GM21717 (cell line): Measurements from ENCODE around the gene HCFC1R1.

Source experiments
- ATAC-seq: cut with Tn5 transposase; IDR thresholded peaks from one replicate; pipeline ENCODE4 v1.9.1; 2021; ENCODE audit warnings: mild to moderate bottlenecking, moderate library complexity; ENCODE audit not compliant: unreplicated experiment

Gene HCFC1R1

DNA sequence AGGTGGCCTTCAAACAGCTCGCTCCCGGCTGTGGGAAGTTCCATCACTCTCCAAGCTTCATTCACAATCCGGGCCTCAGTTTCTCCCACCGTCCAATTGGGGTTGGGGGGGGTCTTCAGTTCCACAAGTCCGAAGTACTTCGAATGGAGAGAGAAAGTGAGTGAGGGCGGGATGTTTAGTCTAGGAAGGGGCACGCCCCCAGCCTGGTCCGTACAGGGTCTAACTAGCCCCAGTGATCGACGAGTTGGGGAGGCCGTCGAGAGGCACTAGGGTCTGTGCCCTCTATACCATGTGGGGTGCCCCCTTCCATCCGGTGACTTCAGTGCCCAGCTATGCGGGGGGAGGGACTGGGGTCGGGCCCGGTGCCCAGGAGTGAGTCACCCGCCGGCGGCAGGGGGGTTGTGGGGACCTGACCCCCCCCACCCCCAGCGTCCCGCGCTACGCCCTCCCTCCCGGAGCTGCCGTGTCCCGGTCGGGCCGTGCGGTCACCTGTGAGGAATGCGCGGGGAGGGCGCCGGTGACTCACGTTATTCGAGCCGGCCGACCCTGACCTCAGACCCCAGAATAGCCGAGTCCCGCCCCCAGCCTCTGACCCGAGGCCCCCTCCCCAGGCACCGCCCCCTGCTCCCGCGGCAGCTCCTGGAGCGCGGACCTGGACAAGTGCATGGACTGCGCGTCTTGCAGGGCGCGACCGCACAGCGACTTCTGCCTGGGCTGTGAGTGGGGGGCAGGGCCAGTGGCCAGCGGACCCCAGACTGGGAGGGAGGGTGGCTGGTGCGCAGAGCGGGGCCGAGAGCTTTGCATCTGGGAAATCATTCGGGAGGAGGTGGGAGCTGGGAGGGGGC is 2.9 kb downstream of the HCFC1R1 start:
- ATAC-seq: no peak

- no peak for ATAC-seq
Observed at GRCh38 chr16:3020247-3020603, 3.5 kb downstream of the HCFC1R1 start, which contains the start of gene TNFRSF12A. TNFRSF12A (plus strand) TSS chr16:3020368; CDS start chr16:3020398, 30 bp downstream.

DNA sequence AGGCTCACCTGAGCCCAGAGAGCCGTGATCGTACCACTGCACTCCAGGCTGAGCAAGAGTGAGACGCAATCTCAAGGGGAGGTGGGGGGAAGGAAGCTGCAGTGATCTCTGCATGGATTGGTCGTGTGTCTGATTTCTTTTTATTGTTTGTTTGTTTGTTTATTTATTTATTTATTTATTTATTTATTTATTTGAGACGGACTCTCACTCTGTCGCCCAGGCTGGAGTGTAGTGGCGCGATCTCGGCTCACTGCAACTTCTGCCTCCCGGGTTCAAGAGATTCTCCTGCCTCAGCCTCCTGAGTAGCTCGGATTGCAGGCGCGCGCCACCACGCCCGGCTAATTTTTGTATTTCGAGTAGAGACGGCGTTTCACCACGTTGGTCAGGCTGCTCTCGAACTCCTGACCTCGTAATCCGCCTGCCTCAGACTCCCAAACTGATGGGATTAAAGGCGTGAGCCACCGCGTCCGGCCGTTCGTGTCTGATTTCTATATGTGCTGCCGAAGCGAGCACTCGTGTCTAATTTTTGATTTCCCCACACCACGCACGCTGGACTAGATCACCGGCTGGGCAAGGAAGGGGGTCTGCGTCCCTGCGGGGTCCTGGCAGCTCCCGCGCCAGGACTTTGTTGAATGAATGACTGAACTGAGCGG is 4.0 kb downstream of the HCFC1R1 start:
- ATAC-seq: no peak

- ATAC-seq: no peak
Observed at GRCh38 chr16:3017794-3018506, 5.8 kb downstream of the HCFC1R1 start, which contains the start of gene CLDN6. CLDN6 (minus strand) TSS chr16:3018183; CDS start chr16:3016021, 2,162 bp downstream.

DNA sequence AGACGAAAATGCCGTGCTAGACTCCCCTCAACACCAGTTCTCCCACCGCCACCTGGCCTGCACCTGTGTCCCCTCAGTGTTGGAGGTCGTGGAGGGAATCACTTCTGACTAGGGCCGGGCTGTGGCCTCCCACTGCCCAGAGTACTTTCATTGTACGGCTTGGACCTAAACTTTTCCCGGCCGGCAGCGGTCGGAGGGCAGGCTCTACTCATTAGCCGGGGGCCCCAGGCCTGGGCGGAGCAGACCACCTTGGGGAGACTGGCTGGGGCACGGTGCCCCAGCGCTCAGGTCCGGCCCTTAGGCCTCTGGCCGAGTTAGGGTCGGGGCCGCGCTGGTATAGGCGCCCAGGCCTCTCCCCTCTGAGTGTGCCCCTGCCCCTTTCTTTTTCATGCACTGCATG is 6.4 kb downstream of the HCFC1R1 start:
- ATAC-seq: no peak

GRCh38 chr16:3015865-3016521 is 7.7 kb downstream of the HCFC1R1 start:
- ATAC-seq: no peak

DNA sequence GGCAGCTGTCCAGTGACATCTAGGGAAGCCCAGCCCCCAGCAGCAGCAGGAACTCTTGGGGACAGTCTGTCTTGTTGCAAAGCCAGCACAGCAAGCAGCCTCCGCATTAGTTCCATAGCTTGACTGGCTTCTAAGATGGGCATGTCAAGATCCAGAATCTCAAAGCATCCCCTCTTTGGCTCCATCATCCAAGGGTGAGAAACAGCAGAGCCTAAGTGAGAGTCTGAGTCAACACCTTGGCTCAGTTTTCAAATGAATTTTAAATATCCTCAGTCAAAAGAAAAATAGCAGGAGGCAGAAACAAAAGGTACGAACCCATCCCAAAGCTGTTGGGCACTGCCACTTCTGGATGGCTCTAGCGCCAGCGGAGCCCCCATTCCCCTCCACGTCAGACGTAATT is 8.8 kb downstream of the HCFC1R1 start:
- no peak for ATAC-seq

DNA sequence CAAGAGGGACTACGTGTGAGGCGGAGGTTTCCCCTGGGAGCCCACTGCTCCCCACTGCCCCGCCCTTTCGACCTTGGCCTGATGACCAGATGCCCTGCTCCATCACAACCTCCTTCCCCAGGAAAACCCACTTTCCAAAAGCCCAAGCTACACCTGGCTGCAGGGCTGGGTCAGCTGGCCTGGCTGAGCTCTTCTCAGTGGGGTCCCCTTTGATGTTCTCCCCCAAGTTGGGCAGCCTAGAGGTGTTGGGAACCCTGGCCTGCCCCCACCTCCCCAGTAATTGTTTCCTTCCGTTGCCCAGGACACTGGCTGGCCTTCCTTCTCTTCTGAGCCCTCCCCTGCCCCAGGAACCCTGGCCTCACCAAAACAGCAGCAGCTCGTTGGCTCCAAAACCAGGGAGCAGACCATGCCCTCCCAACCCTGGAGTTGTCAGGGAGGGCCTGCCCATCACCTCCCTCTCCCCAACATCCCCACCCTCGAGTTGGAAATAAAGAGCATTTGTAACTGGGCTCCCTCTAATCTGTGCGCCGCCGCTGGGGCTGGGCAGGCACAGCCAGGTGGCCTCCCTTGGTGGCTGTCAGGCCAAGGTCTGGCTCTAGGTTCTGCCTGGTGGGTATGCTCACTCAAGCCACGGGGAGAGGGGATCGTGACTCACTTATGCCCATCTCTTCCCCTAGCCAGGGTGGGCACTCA is 9.6 kb downstream of the HCFC1R1 start:
- ATAC-seq: no peak

DNA sequence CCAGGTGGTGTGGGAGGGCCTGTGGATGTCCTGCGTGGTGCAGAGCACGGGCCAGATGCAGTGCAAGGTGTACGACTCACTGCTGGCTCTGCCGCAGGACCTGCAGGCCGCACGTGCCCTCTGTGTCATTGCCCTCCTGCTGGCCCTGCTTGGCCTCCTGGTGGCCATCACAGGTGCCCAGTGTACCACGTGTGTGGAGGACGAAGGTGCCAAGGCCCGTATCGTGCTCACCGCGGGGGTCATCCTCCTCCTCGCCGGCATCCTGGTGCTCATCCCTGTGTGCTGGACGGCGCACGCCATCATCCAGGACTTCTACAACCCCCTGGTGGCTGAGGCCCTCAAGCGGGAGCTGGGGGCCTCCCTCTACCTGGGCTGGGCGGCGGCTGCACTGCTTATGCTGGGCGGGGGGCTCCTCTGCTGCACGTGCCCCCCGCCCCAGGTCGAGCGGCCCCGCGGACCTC is 10.2 kb downstream of the HCFC1R1 start:
- ATAC-seq: no peak

DNA sequence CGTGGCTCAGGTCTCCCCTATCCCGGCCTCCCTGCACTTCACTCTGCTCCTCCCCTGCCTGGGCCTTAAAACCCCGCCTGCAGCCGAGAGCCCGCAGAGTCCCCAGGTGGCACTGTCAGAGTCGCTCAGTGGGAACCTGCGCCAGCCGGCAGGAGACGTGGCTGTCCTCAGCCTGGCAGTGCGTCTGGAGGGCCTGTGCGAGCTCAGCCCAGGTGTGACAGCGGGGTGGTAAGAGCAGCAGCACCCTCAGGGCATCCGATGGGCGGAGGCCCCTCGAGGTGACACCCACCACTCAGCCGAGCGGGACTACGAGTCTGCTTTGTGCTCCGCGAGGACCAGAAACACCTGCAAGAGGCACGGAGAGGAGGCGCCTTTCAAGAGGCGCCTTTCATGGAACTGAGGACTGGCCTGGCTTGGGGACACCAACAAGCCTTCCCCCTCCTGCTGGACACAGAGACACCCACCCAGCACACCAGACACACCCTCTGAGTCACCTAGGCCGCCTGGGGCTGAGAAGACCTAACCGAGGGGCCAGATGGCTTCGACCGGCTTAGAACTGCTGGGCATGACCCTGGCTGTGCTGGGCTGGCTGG is 10.8 kb downstream of the HCFC1R1 start, which contains the start of gene CLDN9:
TSS of gene CLDN9 (plus strand) at position 96 of the 593 bp plus-strand sequence. CDS start at position 536, 440 bp downstream.
- ATAC-seq: no peak

DNA sequence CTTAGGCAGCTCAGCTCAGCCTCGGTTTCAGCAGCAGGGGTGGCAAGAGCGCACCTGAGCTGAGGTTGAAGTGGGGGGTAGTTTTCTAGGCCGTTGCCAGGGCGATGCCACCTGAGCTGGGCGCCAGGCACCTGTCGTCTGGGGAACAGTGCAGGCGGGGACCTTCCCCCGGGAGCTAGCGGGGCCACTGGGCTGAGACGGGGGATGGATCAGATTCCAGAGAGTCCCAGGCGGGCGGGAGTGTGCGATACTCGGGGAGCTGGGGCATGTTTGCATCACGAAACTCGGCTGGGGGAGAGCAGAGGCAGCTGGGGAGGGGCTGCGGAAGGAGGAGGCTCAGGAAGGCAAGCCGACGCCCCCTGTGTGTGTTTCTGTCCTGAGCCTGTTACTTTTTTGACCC is 11.5 kb downstream of the HCFC1R1 start:
- ATAC-seq: no peak

- ATAC-seq: no peak
Observed at GRCh38 chr16:3010510-3010909, 13.2 kb downstream of the HCFC1R1 start.

- no peak for ATAC-seq
Observed at GRCh38 chr16:3009568-3010390, 14.0 kb downstream of the HCFC1R1 start.

DNA sequence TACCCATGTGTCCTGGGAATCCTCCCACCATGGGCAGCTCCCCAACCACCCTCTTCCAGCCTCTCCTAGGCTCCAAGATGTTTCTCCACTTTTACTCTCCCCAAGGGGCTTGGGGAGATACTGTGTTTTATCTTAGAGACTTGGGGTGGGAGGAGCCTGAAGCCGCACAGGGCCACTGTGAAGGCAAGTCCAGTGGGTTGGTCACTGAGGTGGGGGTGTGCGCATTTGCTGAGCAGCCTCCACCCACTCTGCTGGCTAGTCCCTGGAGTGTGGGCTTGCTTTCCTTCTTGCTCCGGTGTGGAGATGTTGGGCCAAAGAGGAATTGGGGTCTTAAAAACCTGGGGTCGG is 15.1 kb downstream of the HCFC1R1 start:
- ATAC-seq: no peak

DNA sequence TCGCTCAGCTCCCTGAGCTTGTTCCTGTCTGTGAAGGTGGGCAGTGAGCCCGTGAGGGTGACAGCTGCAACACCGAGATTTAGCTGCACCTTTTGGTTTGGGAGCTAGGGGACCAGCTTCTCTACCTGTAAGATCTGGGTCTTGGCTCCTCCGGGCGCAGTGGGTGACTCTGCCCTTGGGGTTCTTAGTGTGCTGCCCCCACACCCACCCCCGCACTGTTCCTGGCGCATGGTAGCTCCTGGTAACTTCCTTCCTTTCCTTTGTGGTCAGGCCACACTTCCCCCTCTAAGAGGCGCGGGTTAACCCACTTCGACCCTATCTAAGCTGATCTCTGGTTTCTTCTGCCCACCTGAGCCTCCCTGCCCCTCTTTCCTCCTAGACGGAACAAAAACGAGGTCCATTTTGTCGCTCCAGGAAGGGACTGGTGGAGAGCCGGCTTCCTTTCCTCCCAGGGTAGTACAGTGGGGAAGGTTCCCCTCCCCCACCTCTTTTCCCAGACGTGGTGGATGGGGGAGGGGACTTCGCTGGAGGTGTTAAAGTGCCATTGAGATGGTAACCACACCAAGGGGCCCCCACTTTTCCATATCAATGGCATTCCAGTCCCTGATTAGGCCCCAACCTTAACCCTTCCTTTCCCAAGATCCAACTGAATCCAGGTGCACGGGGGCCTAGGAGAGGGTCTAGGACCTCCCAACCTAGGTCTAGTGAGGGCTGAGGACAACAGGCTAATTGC is 15.6 kb downstream of the HCFC1R1 start:
- ATAC-seq: no peak

DNA sequence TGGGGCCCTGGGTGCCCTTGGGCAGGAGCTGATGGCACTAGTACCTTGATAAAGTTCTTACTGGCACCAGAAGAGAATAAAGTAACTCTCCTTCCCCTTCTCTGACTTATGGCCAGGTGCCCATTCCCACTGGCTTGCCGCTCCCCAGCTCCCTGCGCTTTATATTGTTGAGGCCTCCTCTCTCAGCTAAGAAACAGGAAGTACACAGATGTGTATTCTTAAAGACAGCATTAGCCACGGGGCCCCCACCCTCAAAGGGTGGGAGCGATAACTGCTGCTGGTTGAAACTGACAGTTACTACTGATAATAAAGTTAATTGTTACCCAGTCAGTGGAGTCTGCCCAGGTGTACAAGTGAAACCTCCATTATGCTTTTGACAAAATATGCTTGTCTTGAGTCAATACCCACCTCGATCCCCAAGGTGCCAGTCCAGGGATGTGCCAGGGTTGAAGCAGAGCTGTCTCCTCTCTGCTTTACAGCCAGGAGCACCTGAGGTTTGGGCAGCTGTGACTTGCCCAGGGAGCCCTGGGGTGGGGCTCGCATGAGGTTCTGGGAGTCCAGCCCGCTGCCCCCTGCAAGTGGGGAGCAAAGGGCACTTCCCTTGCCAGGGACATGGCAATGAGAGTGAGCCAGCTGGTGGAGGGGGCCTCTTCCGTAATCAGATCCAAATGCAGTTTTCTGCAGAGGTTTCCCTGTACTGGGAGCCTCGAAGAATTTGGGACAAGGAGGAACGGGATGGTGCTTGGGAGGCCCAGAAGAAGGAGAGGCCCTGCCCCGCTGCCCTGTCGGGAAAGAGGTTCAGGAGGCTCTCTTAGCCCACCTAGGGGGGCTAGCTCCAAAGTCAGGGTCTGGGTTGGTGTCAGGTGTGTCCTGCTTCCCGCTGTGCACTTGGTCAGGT is 16.4 kb downstream of the HCFC1R1 start:
- ATAC-seq: no peak

GRCh38 chr16:3004781-3005284 is 18.9 kb downstream of the HCFC1R1 start:
- ATAC-seq: no peak
